GM12892 (cell line): ENCODE data around the gene CD46.

Experiments
- POLR2A ChIP-seq: IDR thresholded peaks from 2 replicates; pipeline ENCODE4 v1.6.1; 2011; ENCODE audit warnings: low read depth, low read length, control low read depth
- POLR2AphosphoS5 ChIP-seq: IDR thresholded peaks from 2 replicates; pipeline ENCODE4 v1.6.1; 2011; ENCODE audit warnings: low read depth, low read length, control low read depth
- TAF1 ChIP-seq: IDR thresholded peaks from 2 replicates; pipeline ENCODE4 v1.6.1; 2011; ENCODE audit warnings: low read depth, mild to moderate bottlenecking, control low read depth, low read length, borderline replicate concordance

DNA sequence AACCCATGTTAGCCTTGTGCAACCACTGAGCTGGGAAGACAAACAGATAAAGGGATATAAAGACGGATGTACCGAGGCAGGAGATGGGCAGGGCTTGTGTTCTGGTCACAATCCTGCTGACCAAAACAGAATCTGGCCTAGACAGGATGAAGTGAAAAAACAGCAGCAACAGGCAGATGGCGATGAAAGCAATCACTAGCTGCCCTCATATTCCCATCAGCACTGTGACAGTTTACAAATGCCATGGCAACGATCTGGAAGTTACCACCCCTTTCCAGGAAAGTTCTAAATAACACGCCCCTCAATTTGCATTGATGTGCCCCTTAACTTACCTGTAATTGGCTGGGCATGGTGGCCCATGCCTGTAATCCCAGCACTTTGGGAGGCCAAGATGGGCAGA, 40.6 kb upstream of the CD46 start:
- TF ChIP-seq POLR2A (no peak), POLR2AphosphoS5 (no peak), TAF1 (no peak)
